HEK293 (cell line): ENCODE results near the gene PIEZO1.

Experiments used
- CTCF ChIP-seq: fragments of 450-650 bp; formaldehyde crosslinking; IDR thresholded peaks from 2 replicates; pipeline ENCODE4 v1.5.1; 2016; ENCODE audit warnings: missing biosample characterization, missing genetic modification characterization
- IKZF3 ChIP-seq: fragments of 450-650 bp; IDR thresholded peaks from 2 replicates; pipeline ENCODE4 v1.5.0; 2018; ENCODE audit warnings: missing biosample characterization, mild to moderate bottlenecking, missing genetic modification characterization, moderate library complexity
- YY1 ChIP-seq: fragments of 450-650 bp; formaldehyde crosslinking; IDR thresholded peaks from 2 replicates; pipeline ENCODE4 v1.5.1; 2018; ENCODE audit warnings: missing biosample characterization, missing genetic modification characterization
- ZBTB48 ChIP-seq: fragments of 450-650 bp; formaldehyde crosslinking; IDR thresholded peaks from 2 replicates; pipeline ENCODE4 v1.5.1; 2016; ENCODE audit warnings: missing biosample characterization, missing genetic modification characterization
- ZBTB8A ChIP-seq: fragments of 450-650 bp; formaldehyde crosslinking; IDR thresholded peaks from 2 replicates; pipeline ENCODE4 v1.5.1; 2016; ENCODE audit warnings: missing biosample characterization, missing genetic modification characterization
- ZNF707 ChIP-seq: fragments of 450-650 bp; formaldehyde crosslinking; IDR thresholded peaks from 2 replicates; pipeline ENCODE4 v1.5.1; 2016; ENCODE audit warnings: missing biosample characterization, missing genetic modification characterization
- ZNF747 ChIP-seq: fragments of 450-650 bp; formaldehyde crosslinking; IDR thresholded peaks from 2 replicates; pipeline ENCODE4 v1.5.1; 2016; ENCODE audit warnings: missing biosample characterization, missing genetic modification characterization
- ZSCAN23 ChIP-seq: fragments of 450-650 bp; formaldehyde crosslinking; IDR thresholded peaks from 2 replicates; pipeline ENCODE4 v1.5.1; 2016; ENCODE audit warnings: missing biosample characterization, missing genetic modification characterization
- TF ChIP-seq, protein P1 (sequence below): fragments of 450-650 bp; formaldehyde crosslinking; IDR thresholded peaks from 2 replicates; pipeline ENCODE4 v1.5.1; 2016; ENCODE audit warnings: missing biosample characterization, missing genetic modification characterization

GRCh38 chr16:88799569-88800276, 14.7 kb upstream of the PIEZO1 start:
- TF ChIP-seq ZBTB48 (tag by site-specific recombination) (no peak), CTCF (tag by site-specific recombination) (no peak), IKZF3 (tag by site-specific recombination) (no peak), ZBTB8A (tag by site-specific recombination) (no peak), ZSCAN23 (no peak), YY1 (tag by site-specific recombination) (no peak), ZNF707 (tag by site-specific recombination) (no peak), ZNF747 (no peak)
- TF ChIP-seq, protein P1, sequence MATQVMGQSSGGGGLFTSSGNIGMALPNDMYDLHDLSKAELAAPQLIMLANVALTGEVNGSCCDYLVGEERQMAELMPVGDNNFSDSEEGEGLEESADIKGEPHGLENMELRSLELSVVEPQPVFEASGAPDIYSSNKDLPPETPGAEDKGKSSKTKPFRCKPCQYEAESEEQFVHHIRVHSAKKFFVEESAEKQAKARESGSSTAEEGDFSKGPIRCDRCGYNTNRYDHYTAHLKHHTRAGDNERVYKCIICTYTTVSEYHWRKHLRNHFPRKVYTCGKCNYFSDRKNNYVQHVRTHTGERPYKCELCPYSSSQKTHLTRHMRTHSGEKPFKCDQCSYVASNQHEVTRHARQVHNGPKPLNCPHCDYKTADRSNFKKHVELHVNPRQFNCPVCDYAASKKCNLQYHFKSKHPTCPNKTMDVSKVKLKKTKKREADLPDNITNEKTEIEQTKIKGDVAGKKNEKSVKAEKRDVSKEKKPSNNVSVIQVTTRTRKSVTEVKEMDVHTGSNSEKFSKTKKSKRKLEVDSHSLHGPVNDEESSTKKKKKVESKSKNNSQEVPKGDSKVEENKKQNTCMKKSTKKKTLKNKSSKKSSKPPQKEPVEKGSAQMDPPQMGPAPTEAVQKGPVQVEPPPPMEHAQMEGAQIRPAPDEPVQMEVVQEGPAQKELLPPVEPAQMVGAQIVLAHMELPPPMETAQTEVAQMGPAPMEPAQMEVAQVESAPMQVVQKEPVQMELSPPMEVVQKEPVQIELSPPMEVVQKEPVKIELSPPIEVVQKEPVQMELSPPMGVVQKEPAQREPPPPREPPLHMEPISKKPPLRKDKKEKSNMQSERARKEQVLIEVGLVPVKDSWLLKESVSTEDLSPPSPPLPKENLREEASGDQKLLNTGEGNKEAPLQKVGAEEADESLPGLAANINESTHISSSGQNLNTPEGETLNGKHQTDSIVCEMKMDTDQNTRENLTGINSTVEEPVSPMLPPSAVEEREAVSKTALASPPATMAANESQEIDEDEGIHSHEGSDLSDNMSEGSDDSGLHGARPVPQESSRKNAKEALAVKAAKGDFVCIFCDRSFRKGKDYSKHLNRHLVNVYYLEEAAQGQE (tag by site-specific recombination), result no peak
